CD4-positive, alpha-beta T cell treated with Interleukin-12 subunit alpha and Interleukin-12 subunit beta, for 1 hour (primary cell): Measurements from ENCODE around the gene FHDC1.
"Not testable (repeated sequence)": the region's sequence is repeated elsewhere in the genome, so short reads cannot be mapped to it uniquely, and the experiment has no call there.

Experiments used
- DNase-seq: peaks from one replicate; pipeline ENCODE4 v3.0.0-alpha.2; 2020

Gene FHDC1, protein sequence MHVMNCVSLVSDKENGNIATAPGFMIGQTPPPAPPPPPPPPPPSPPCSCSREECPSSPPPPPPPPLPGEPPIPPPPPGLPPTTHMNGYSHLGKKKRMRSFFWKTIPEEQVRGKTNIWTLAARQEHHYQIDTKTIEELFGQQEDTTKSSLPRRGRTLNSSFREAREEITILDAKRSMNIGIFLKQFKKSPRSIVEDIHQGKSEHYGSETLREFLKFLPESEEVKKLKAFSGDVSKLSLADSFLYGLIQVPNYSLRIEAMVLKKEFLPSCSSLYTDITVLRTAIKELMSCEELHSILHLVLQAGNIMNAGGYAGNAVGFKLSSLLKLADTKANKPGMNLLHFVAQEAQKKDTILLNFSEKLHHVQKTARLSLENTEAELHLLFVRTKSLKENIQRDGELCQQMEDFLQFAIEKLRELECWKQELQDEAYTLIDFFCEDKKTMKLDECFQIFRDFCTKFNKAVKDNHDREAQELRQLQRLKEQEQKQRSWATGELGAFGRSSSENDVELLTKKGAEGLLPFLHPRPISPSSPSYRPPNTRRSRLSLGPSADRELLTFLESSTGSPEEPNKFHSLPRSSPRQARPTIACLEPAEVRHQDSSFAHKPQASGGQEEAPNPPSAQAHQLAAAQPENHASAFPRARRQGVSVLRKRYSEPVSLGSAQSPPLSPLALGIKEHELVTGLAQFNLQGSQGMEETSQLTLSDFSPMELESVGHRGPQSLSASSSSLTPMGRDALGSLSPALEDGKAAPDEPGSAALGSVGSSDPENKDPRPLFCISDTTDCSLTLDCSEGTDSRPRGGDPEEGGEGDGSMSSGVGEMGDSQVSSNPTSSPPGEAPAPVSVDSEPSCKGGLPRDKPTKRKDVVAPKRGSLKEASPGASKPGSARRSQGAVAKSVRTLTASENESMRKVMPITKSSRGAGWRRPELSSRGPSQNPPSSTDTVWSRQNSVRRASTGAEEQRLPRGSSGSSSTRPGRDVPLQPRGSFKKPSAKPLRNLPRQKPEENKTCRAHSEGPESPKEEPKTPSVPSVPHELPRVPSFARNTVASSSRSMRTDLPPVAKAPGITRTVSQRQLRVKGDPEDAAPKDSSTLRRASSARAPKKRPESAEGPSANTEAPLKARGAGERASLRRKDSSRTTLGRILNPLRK

DNA sequence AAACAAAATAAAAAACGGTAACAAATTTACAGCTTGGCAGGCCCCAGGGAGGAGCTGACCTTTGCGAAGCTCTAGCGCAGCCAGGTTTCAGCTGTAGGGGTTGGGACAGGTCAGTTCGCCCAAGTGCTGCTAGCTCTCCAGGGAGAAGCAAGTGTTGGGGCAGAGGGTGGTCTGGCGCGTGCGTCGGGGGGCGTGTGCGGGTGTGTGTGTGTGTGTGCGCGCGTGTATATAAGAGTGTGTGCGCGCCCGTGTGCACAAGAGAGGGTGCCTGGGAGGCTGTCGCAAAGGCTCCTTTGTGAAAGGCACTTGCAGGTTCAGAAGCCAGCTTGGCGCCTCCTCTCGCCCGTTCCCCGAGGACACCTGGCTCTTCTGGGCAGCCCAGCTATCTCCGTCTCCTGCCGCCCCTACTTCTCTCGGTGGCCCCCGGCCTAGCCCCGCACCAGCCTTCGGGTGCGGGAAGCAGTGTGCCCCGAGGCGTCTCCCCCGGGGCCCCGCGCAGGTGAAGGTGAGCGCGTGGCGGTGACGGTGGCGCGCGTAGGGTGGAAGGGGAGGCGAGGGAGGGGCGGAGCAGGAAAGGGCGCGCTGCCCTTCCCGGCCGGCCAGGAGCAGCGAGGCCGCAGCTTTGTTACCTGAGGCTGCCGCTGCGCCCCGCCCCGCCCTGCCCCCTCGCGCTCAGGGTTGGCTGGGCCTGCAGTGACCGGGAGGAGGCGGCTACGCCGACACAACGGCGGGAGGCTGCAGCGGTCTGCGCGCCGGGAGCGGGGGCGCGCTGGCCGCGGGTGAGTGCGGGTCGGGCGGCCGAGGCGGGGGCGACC lies at the start of gene FHDC1:
Gene FHDC1, plus strand, starts transcription at position 693 of the 815 bp plus-strand sequence. CDS start 6,735 bp downstream, outside the sequence.
- DNase-seq, result no peak

GRCh38 chr4:152887981-152888380 lies 48.1 kb upstream of the FHDC1 start:
- no peak for DNase-seq

- DNase-seq, result no peak
These were observed 43.1 kb upstream of the FHDC1 start for GRCh38 chr4:152892974-152893373.

- DNase-seq, result no peak
These were observed 41.5 kb upstream of the FHDC1 start for GRCh38 chr4:152894673-152895072.

- no peak for DNase-seq
These were observed 39.3 kb upstream of the FHDC1 start for GRCh38 chr4:152896811-152897210.

GRCh38 chr4:152898133-152898532 lies 38.0 kb upstream of the FHDC1 start:
- not testable (repeated sequence) for DNase-seq

DNA sequence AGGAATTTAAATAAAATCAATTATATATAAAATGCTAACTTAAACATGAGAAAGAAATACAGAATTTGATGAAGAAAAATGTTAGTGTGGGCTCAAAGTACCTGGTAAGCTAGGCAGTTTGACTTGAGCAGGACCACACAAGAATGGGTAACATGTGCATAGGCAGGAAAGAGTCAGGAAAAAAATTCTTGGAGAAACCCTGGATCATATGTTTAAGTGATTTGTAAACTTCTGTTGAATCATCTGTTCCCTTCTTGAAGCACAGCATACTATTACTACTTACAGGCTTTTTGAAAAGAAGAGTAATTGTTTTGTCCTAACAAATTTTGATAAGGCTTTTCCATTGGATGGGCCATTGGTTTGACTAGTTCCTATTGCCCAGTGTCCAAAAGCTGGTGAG lies 37.5 kb upstream of the FHDC1 start:
- no peak for DNase-seq

DNA sequence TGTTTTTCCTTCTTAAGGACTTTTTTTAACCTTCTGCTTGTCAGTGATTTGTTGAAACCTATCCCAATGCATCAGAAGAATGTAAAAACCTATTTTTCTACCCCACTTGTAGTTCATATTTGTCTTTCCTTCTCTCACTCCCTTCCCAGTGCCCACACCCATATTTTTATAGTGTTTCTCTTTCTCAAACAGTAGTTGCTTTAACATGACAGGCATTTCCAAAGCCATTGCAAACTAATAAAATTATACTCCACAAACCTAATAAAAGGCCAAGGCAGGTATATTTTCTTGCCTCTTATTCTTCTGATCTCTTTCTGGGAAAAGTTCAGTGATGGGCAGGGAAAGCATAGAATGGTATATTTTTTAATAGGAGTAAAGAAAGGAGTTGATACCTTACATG lies 35.7 kb upstream of the FHDC1 start:
- no peak for DNase-seq

GRCh38 chr4:152901205-152901604 lies 34.9 kb upstream of the FHDC1 start:
- DNase-seq, result no peak

- DNase-seq, result no peak
These were observed 32.5 kb upstream of the FHDC1 start for GRCh38 chr4:152903658-152904057.

GRCh38 chr4:152909901-152910300 lies 26.2 kb upstream of the FHDC1 start:
- DNase-seq, result no peak

GRCh38 chr4:152910521-152910920 lies 25.6 kb upstream of the FHDC1 start:
- DNase-seq, result no peak

DNA sequence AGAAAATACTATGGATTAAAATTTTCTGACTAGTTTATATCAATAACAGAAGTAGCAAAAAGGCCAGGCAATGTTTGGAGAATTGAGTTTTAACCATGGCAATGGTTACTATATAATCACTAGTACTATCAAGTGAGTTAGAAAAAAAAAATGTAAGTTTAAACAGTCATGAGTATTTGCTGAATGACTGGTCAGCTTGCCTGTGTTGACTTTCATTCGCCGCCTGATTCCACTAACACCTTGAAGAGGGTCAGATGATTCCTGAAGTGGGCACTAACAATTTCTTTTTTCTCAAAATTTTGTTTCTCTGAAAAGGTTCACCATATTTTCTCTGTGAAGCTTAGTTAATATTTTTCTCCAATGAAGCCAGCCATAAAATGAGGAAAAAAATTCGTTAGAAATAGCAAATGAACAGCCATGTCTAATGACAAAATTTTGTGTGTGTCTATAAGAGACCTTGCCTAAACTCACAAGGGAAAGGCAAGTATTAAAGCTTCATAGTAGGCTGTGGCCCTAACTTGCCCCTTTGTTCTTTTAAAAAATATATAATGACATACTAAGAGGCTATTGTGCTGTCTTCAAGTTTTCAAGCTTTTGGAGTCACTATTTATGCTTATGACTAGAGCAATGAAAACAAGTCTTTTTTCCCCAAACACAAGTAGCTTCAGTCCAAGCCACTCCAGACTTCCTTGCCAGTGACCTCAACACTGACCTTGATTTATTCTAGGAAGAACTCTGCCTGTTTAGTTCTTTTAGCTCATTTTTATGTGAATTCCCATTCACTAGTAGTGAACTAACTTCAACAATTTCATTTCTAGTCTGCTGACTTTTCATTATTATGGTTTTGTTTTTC lies 18.4 kb upstream of the FHDC1 start:
- DNase-seq, result no peak

DNA sequence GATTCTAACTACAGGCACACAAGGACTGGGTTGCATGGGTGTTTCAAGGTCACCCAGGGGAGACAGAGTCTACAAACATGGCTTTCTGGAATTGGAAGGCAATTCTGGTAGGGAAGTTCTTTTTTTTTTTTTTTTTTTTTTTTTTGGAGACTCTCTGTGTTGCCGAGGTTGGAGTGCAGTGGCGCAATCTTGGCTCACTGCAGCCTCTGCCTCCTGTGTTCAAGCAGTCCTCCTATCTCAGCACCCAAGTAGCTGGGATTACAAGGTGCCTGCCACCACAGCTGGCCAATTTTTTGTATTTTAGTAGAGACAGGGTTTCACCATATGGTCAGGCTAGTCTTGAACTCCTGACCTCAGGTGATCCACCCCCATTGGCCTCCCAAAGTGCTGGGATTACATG lies 16.3 kb upstream of the FHDC1 start:
- DNase-seq, result no peak

- DNase-seq, result no peak
These were observed 15.4 kb upstream of the FHDC1 start for GRCh38 chr4:152920768-152921167.

GRCh38 chr4:152921284-152921683 lies 14.8 kb upstream of the FHDC1 start:
- DNase-seq, result no peak

- DNase-seq, result no peak
These were observed 10.3 kb upstream of the FHDC1 start for GRCh38 chr4:152925851-152926250.

GRCh38 chr4:152926959-152927358 lies 9.2 kb upstream of the FHDC1 start:
- DNase-seq, result no peak

DNA sequence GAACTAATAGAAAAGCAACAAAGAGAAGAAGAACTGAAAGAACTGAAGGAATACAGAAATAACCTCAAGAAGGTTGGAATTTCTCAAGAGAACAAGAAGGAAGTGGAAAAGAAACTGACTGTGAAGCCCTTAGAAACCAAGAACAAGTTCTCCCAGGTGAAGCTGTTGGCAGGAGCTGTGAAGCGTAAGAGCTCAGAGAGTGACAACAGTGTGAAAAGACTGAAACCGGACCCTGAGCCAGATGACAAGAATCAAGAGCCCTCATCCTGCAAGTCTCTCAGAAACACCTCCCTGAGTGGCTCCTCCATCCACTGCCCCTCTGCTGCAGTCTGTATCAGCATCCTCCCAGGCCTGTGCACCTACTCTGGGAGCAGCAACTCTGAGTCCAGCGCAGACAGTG lies 8.4 kb upstream of the FHDC1 start:
- no peak for DNase-seq

- no peak for DNase-seq
These were observed 7.8 kb upstream of the FHDC1 start for GRCh38 chr4:152928286-152928685.

GRCh38 chr4:152929888-152930287 lies 6.2 kb upstream of the FHDC1 start:
- no peak for DNase-seq

DNA sequence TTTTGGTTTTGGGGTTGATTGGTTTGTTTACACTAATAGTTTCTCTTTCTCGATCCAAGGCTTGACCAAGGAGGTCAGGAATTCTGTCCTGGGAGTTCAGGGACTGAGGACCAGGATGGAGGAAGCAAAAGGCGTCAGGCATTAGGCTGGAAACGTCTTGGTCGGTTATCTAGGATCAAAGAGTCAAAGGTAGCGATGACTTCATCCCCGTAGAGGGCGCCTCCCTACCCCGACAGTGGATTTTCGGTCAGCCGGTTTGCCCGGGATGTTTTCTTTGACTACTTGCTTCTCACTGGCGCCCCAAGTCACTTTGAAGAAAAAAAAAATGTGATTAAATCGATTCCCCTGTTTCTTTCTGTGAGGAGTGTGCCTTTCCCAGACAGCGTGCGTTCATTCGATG lies 980 bp upstream of the FHDC1 start:
- no peak for DNase-seq
